Measurements from ENCODE around the gene RTKN. TPM values are rescaled to one million over a fixed set of nuclear protein-coding genes. Genes with fewer than 3 reads are reported as not detected.
A peak's percentile ranks its signal among the peaks of the same experiment; 100 is the strongest.
"Not testable (repeated sequence)": the region's sequence is repeated elsewhere in the genome, so short reads cannot be mapped to it uniquely, and the experiment has no call there.

The RTKN gene, protein sequence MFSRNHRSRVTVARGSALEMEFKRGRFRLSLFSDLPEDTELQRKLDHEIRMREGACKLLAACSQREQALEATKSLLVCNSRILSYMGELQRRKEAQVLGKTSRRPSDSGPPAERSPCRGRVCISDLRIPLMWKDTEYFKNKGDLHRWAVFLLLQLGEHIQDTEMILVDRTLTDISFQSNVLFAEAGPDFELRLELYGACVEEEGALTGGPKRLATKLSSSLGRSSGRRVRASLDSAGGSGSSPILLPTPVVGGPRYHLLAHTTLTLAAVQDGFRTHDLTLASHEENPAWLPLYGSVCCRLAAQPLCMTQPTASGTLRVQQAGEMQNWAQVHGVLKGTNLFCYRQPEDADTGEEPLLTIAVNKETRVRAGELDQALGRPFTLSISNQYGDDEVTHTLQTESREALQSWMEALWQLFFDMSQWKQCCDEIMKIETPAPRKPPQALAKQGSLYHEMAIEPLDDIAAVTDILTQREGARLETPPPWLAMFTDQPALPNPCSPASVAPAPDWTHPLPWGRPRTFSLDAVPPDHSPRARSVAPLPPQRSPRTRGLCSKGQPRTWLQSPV
- 1 to 10 TPM; 1.2 to 3.1 TPM for total RNA-seq

DNA sequence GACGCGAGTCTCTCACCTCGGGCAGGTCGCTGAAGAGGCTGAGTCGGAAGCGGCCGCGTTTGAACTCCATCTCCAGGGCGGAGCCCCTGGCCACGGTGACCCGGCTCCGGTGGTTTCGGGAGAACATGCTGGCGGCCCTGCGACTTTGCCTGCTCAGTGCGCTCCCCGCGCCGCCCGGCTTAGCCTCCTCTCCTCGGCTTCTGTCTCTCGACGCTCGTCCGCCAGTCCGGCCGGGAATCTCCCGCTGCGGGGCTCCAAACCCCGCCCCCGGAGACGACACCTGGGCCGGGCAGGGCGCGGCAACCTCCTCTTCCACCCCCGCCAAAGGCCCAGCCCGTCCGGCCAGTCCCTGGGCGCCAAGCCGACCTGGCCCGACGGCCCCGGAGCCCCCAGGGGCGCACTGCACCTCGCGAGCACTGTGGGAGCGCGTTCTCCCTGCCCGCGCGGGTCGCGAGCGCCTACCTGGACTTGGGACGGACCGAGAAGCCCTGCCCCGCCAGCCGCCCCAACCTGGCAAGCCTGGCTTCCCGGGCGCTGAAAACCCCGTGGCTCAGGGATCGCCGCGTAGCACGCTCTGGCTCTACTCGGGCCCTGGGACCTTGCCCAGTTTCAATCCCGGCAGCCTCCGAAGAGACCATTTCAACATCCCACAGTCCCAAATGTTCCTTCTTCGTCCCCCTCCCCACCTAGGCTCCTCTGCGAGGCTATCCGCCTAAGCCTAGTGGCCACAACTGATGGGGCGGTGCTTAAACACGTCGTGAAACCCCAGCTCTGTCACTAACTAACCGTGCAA is at the start of gene RTKN:
TSS of gene RTKN (minus strand) at position 248 of the 793 bp plus-strand sequence. CDS start at position 127, 121 bp downstream.
- Mint-ChIP-seq H3K4me1 (no peaks in the 10 kb centered on the region), H3K9me3 (no peaks in the 10 kb centered on the region), H3K27ac (no peak within 1 kb of the TSS), H3K27me3 (peaks cover 19% of the 10 kb centered on the region), H3K36me3 (ENCODE audit: low read depth) (no peaks in the 10 kb centered on the region), H3K4me3 (peak within 1 kb of the TSS; percentile 74)
- peak; percentile 64 for ATAC-seq (replicated peaks)

DNA sequence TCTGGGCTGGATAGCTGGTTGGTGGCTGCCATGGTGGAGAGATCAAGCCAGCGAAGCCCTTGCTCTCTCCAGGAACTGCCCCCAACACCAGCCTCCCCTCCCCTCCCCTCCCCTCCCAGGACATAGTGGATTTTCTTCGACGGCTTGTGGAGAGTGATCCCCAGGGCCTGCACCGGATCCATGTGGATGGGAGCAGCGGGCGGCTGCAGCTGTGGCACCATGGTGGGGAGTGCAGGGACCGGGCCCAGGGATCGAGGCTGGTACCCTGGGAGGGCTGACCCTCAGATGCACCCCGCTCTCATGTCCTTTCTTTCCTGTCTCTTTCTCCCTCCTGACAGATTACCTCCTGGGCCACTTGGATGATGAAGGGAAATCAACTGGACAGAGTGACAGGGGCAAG is 48.2 kb upstream of the RTKN start:
- Mint-ChIP-seq H3K36me3 (ENCODE audit: low read depth) (peaks cover 75% of the 10 kb centered on the region), H3K27ac (no peak overlapping the region), H3K27me3 (no peaks in the 10 kb centered on the region), H3K9me3 (no peaks in the 10 kb centered on the region), H3K4me3 (no peak overlapping the region), H3K4me1 (no peaks in the 10 kb centered on the region)
- no peak for ATAC-seq (replicated peaks)

DNA sequence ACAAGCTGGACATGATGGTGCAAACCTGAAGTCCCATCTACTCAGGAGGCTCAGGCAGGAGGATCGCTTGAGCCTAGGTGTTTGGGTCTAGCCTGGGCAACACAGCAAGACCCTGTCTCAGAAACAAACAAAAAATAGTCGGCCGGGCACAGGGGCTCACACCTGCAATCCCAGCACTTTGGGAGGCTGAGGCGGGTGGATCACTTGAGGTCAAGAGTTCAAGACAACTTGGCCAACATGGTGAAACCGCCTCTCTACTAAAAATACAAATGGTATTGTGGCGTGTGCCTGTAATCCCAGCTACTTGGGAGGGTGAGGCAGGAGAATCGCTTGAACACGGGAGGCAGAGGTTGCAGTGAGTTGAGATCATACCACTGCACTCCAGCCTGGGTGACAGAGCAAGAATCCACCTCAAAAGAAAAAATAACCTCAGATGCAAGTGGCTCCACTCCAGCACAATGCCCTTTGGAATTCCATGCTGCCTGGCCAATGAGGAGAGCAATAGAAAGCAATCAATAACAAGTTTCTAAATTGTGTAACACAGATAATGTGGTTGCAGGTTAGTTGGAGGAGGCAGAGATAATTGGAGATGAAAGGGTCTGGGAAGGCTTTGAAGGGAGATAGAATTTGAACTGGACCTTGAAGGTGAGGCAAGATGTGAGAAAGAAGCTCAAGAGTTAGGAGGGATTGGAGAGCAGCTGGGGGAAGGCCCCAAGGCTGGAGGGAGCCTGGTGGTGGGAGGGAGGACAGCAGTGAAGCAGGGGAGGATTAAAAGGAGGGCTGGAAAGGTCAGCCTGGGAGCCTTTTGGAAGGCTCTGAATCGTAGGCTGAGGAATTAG is 47.1 kb upstream of the RTKN start:
- Mint-ChIP-seq H3K4me3 (no peak overlapping the region), H3K36me3 (ENCODE audit: low read depth) (peaks cover 67% of the 10 kb centered on the region), H3K4me1 (no peaks in the 10 kb centered on the region), H3K27ac (no peak overlapping the region), H3K27me3 (no peaks in the 10 kb centered on the region), H3K9me3 (no peaks in the 10 kb centered on the region)
- ATAC-seq (replicated peaks), result no peak

DNA sequence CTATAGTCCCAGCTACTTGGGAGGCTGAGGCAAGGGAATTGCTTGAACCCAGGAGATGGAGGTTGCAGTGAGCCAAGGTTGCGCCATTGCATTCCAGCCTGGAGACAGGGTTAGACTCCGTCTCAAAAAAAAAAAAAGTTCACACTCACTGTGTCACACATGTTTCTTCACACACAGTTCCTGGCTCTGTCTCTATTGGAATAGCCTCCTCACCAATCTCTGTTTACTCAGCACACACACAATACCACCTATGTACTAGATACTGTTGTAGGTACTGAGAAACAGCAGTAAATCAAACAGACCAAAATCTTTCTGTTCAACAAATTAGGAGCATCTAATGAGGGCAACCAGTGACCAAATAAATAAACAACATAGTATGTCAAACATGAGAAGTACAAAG is 44.4 kb upstream of the RTKN start:
- H3K4me3 Mint-ChIP-seq, result no peak overlapping the region
- no peaks in the 10 kb centered on the region for H3K27me3 Mint-ChIP-seq
- no peak overlapping the region for H3K27ac Mint-ChIP-seq
- peaks cover 5% of the 10 kb centered on the region for H3K4me1 Mint-ChIP-seq
- H3K9me3 Mint-ChIP-seq, result no peaks in the 10 kb centered on the region
- peaks cover 54% of the 10 kb centered on the region for H3K36me3 Mint-ChIP-seq (ENCODE audit: low read depth)
- ATAC-seq (replicated peaks), result no peak

DNA sequence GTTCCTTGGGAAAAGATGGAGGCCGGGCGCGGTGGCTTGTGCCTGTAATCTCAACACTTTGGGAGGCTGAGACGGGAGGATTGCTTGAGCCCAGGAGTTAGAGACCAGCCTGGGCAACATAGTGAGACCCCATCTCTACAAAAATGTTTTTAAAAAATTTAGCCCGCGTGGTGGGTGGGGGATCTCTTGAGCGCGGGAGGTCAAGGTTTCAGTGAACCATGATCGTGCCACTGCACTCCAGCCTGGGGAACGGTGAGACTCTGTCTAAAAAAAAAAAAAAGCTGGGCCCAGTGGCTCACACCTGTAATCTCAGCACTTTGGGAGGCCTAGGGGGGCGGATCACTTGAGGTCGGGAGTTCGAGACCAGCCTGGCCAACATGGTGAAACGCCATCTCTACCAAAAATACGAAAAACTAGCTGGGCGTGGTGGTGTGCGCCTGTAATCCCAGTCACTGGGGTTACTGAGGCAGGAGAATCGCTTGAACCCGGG is 42.0 kb upstream of the RTKN start:
- Mint-ChIP-seq H3K36me3 (ENCODE audit: low read depth) (peaks cover 67% of the 10 kb centered on the region), H3K27ac (peak overlapping the region; percentile 92), H3K4me3 (peak overlapping the region; percentile 91)
- H3K27me3 Mint-ChIP-seq; H3K4me1 Mint-ChIP-seq; H3K9me3 Mint-ChIP-seq; ATAC-seq (replicated peaks): not testable (repeated sequence)

DNA sequence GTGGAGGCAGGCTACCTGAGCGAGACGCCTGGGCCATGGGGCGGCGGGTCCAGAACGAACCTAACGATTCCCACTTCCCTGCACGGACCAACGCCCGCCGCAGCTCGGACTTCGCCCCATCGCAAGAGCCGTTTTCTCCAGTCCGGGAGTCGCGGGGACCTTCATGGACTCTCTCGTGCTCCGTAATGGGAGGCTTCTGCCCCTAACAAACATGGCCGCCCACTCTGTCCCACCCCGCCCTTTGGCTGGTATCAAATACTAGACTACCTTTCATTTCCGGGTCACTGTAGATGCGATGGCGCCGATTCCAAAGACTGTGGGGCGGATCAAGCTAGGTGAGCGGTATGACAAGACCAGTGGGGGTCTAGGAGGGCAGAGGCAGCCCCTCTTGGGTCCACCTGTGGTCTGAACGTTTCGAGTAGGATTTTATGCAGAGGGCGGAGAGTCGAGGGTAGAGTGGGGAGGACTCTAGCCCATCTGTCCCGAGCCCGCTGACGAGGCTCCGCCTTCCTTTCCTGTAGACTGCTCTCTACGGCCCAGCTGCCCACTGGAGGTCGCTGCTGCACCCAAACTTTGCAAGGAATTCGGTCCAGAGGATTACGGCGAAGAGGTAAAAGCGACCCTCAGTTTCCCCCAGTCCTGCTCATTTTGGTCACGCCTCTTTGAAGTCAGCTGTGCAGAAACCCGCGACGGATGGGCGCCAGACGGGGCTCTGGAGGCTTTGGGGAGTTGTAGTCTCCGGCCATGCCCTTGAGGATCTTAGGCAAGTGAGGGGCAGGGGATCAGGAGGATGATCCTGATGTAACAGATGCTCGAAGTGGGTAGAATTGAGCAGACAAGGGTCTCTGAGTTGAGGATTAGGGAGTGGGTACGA is 41.3 kb upstream of the RTKN start, which contains the start of the genes CCDC142 and TTC31:
TSS of gene CCDC142 (minus strand) at position 198 of the 874 bp plus-strand sequence. CDS start at position 37, 161 bp downstream.
TSS of gene TTC31 (plus strand) at position 281 of the 874 bp plus-strand sequence. CDS start at position 296, 15 bp downstream.
- peak within 1 kb of the TSS; percentile 91 for H3K4me3 Mint-ChIP-seq
- peak; percentile 94 for ATAC-seq (replicated peaks)
- peaks cover 5% of the 10 kb centered on the region for H3K4me1 Mint-ChIP-seq
- H3K36me3 Mint-ChIP-seq (ENCODE audit: low read depth), result peaks cover 64% of the 10 kb centered on the region
- H3K9me3 Mint-ChIP-seq, result no peaks in the 10 kb centered on the region
- H3K27ac Mint-ChIP-seq, result peak within 1 kb of the TSS; percentile 92
- no peaks in the 10 kb centered on the region for H3K27me3 Mint-ChIP-seq

DNA sequence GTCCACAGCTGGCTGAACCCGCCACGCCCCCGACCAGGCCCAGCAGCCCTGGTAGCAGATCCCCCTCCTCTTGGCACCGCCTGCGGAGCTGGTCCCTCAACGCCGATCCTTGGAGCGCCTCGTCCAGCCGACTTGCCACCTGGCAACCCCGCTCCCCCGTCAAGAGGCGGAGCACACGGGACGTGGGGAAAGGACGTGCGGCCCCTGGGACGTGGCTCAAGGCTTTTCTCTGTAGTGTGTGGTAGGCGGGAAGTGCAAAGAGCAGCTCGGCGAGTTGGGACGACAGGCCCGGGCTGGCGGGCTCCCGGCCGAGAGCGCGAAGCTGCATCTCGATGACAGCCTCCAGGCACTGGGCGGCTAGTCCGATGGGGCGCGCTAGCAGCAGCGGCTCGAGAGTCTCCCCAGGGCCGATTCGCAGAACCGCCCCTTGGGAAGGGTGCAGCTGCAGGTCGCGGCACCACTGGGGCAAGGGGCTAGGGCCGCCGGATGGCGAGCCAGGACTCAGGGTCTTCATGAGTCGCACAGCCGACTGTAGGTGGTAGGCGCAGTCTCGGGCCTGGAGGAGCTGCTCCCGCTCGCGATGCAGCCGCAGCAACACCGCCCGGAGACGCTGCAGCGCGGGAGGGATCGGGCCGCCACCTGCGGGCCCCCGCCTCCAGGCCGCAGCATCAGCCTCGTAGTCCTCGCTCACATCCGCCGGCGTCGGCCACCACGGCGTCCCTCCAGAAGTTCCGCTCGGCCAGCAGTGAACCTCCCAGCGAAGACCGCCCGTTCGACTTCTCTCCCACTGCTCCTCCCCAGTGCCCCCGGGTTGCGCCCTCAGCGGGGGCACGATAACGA is 40.4 kb upstream of the RTKN start:
- no peaks in the 10 kb centered on the region for H3K27me3 Mint-ChIP-seq

DNA sequence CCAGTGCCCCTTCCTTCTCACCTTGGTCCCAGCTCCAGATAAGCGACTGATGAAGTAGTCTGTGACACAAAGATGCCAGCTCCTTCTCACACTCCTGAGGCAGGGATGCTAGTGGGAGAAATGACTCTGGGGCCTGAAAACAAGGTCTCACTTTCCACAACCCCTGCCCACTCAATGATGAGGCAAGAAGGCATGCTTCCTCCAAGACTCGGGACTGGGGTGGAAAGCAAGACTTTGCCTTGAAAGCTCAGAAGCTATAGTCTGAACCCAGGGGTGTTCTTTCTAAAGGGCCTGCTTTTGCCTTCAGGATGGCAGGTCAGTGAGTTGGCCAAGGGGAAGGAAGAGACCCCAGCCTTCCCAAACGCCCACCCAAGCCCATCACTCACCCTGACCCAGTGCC is 39.7 kb upstream of the RTKN start:
- H3K36me3 Mint-ChIP-seq (ENCODE audit: low read depth), result peaks cover 63% of the 10 kb centered on the region
- no peaks in the 10 kb centered on the region for H3K27me3 Mint-ChIP-seq
- peaks cover 10% of the 10 kb centered on the region for H3K4me1 Mint-ChIP-seq
- H3K9me3 Mint-ChIP-seq, result no peaks in the 10 kb centered on the region
- ATAC-seq (replicated peaks), result no peak
- H3K27ac Mint-ChIP-seq, result no peak overlapping the region
- H3K4me3 Mint-ChIP-seq, result peak overlapping the region; percentile 91

More for the DNA sequence above, 40.4 kb upstream of the RTKN start:
- Mint-ChIP-seq H3K36me3 (ENCODE audit: low read depth) (peaks cover 68% of the 10 kb centered on the region), H3K4me1 (peaks cover 10% of the 10 kb centered on the region), H3K9me3 (no peaks in the 10 kb centered on the region), H3K27ac (peak overlapping the region; percentile 92), H3K4me3 (peak overlapping the region; percentile 91)
- ATAC-seq (replicated peaks), result peak; percentile 53

DNA sequence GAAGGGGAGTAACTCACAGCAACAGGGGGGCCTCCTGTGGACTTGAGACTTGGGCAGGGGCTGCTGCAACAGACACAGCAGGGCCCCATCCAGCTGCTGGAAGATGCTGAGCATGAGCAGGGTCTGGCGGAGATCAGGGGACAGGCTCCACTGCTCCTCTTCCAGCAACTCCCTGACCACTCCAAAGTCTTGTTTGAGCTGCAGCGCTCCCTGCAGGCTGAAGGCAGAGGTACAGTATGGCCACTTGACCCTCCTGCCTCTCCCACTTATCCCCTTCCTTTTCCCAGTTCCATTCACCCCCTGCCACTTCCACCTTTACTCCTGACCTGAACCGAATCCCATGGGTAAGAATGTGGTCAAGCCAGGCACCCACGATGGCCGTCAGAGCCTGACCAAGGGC is 33.2 kb upstream of the RTKN start:
- H3K27ac Mint-ChIP-seq, result no peak overlapping the region
- H3K27me3 Mint-ChIP-seq, result no peaks in the 10 kb centered on the region
- no peak for ATAC-seq (replicated peaks)
- H3K4me1 Mint-ChIP-seq, result peaks cover 12% of the 10 kb centered on the region
- H3K4me3 Mint-ChIP-seq, result no peak overlapping the region
- peaks cover 73% of the 10 kb centered on the region for H3K36me3 Mint-ChIP-seq (ENCODE audit: low read depth)
- H3K9me3 Mint-ChIP-seq, result no peaks in the 10 kb centered on the region

DNA sequence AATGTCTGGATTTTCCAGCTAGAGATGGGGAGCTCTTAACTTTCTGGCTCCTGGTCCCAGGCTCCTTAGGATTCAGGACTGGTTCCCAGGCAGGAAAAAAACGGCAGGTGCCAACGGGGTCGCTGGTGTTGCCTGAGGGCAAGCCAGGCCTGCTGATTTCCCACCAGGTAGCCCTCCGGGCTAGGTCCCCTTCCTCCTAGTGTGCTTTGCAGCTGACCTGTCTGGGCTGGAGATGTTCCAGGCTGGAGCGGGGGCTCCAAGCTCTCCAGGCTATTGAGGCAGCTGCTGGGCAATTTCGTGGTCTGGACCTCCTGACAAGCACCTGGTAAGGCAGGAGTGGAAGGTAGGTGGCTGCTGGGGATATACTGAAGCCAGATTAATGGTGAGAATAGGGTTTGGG is 32.7 kb upstream of the RTKN start:
- Mint-ChIP-seq H3K27me3 (no peaks in the 10 kb centered on the region), H3K4me1 (peaks cover 14% of the 10 kb centered on the region), H3K4me3 (peak overlapping the region; percentile 98), H3K9me3 (no peaks in the 10 kb centered on the region), H3K27ac (no peak overlapping the region), H3K36me3 (ENCODE audit: low read depth) (peaks cover 71% of the 10 kb centered on the region)
- no peak for ATAC-seq (replicated peaks)

DNA sequence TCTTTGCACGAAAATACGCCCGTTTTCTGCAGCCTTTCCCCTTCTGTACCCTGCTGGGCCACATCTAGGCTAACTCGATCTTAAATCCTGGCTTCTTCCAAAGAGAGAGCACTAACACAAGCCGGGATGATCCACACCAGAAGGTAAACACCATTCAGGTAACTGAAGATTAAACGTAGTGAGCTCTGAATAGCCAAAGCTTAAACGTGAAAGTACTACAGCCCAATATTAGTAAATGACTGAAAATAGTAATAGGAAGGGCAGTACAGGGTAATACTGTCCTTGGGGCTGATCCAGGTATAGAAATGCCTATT is 31.2 kb upstream of the RTKN start:
- Mint-ChIP-seq H3K4me3 (peak overlapping the region; percentile 98), H3K4me1 (peaks cover 14% of the 10 kb centered on the region), H3K27me3 (no peaks in the 10 kb centered on the region), H3K9me3 (no peaks in the 10 kb centered on the region), H3K36me3 (ENCODE audit: low read depth) (peaks cover 63% of the 10 kb centered on the region), H3K27ac (peak overlapping the region; percentile 97)
- no peak for ATAC-seq (replicated peaks)

DNA sequence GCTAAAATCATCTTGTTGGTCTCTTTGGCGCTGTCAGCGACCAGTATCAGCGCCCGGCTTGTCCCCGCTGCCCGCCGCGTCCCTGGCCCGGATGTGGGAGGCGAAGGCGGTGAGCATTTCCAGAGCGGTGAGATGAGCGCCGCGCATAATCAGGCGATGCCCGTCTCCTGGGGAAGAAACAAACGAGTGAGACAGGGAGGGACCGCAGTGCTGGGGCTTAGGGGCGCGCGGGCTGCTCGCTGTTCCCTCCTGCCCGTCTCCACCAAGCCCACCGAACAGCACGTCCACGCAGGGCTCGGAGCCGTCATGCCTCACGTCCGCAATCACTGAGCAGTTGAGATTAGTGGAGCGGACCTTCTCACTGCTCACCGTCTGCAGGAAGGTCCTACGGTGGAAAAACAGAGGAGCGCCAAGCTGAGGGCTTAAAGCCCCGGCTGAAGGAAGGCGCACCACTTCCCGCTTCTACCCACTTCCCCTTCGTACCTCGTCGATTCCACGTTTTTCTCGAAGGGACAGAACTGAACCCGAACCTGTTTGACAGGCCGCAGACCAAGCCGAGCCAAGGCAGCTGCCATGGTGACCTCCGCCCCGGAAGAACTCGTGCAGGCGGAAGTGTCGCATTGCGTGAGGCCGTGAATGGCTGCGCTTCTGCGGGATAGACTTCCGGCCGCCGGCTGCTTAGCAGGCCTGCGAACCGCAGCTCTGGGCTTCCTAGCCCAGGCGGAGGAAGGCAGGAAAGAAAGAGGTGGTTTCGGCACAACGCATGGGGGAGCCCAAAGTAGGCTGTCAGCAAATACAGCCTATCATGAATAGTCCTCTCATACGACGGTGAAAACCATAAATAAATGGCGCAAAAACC is 30.6 kb upstream of the RTKN start, which contains the start of gene MRPL53:
TSS of gene MRPL53 (minus strand) at position 595 of the 859 bp plus-strand sequence. CDS start at position 575, 20 bp downstream.
- Mint-ChIP-seq H3K9me3 (no peaks in the 10 kb centered on the region), H3K4me1 (peaks cover 10% of the 10 kb centered on the region), H3K27ac (peak within 1 kb of the TSS; percentile 97), H3K4me3 (peak within 1 kb of the TSS; percentile 98), H3K36me3 (ENCODE audit: low read depth) (peaks cover 58% of the 10 kb centered on the region), H3K27me3 (no peaks in the 10 kb centered on the region)
- peak; percentile 96 for ATAC-seq (replicated peaks)

Measured in activated T-helper 17 cell treated with anti-CD3 and anti-CD28 coated beads, Interleukin-2, amount 50 U/mL, for 72 hours (primary cell).